Cardiac fibroblast (primary cell): ENCODE measurements around the gene UPK3A.

Experiments
- DNase-seq, 2 donors: peaks; one replicate each; pipeline versions ENCODE4 v3.0.0 to v3.0.0-alpha.2; 2010; ENCODE audit warnings: low read depth in 2 of 2
- H3K4me3 ChIP-seq, 2 donors: replicated peaks in 1 of 2; 1 replicate in 1 of 2; 2 replicates in 1 of 2; pipeline ENCODE4 v1.5.1; 2011; ENCODE audit warnings: low read depth in 2 of 2, low read length in 2 of 2, mild to moderate bottlenecking in 2 of 2, moderate library complexity in 1 of 2
- TF ChIP-seq, protein P1 (sequence below): IDR thresholded peaks from one replicate; pipeline ENCODE4 v1.5.1; 2011; ENCODE audit warnings: low read depth, mild to moderate bottlenecking, low read length, inconsistent platforms

Gene UPK3A

GRCh38 chr22:45295492-45295891, 10.7 kb downstream of the UPK3A start:
- no peak overlapping the region for H3K4me3 ChIP-seq
- DNase-seq: no peak

DNA sequence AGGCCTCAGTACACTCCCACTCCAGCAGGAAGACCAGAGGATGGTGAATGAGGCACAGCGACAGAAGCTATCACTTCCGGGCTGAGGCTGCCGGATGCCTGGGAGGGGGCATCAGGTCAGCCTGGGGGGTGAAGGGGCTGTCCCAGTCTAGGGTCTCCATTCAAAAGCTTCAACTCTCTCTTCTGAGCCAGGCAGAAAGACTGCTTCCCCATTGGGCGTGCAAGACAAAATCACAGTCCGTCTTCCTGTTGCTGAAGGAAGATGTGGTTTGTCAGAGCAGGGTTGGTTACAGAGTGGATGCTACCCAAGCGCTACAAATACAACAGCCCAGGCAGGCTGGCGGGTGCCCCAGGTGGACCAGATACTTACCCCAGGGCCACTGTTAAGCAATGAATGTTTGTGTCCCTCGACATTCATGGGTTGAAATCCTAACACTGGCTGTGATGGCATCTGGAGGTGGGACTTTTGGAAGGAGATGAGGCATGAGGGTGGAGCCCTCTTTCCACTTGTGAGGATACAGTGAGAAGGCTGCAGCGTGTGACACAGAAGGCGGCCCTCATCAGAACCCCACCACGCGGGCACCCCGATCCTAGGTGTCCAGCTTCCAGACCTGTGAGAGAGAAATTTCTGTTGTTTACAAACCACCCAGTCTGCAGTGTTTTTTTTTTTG, 12.0 kb downstream of the UPK3A start:
- no peak overlapping the region for H3K4me3 ChIP-seq
- TF ChIP-seq, protein P1, sequence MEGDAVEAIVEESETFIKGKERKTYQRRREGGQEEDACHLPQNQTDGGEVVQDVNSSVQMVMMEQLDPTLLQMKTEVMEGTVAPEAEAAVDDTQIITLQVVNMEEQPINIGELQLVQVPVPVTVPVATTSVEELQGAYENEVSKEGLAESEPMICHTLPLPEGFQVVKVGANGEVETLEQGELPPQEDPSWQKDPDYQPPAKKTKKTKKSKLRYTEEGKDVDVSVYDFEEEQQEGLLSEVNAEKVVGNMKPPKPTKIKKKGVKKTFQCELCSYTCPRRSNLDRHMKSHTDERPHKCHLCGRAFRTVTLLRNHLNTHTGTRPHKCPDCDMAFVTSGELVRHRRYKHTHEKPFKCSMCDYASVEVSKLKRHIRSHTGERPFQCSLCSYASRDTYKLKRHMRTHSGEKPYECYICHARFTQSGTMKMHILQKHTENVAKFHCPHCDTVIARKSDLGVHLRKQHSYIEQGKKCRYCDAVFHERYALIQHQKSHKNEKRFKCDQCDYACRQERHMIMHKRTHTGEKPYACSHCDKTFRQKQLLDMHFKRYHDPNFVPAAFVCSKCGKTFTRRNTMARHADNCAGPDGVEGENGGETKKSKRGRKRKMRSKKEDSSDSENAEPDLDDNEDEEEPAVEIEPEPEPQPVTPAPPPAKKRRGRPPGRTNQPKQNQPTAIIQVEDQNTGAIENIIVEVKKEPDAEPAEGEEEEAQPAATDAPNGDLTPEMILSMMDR: no peak
- DNase-seq: no peak

More at GRCh38 chr22:45295492-45295891, 10.7 kb downstream of the UPK3A start:
- TF ChIP-seq, protein P1: no peak

GRCh38 chr22:45298934-45299505, 14.3 kb downstream of the UPK3A start:
- TF ChIP-seq, protein P1: no peak
- no peak for DNase-seq
- no peak overlapping the region for H3K4me3 ChIP-seq

- H3K4me3 ChIP-seq: no peak overlapping the region
- no peak for DNase-seq
- TF ChIP-seq, protein P1: no peak
Measured at GRCh38 chr22:45302751-45303150, 18.0 kb downstream of the UPK3A start.

DNA sequence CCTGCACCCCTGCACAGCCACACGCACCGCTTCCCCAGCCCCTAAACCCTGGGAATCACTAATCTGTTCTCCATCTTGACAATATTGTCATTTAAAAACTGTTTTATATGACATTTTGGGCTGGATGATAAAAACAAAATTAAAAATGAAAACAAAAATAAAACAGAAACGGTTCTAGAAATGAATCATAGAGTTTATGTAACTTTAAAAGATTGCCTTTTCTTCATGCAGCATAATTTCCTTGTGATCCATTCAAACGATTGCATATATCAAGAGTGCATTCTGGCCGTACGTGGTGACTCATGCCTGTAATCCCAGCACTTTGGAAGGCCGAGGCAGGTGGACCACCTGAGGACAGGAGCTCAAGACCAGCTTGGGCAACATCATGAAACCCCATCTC, 18.4 kb downstream of the UPK3A start:
- no peak for DNase-seq
- TF ChIP-seq, protein P1: no peak

GRCh38 chr22:45304971-45305370, 20.2 kb downstream of the UPK3A start:
- H3K4me3 ChIP-seq: no peak overlapping the region
- TF ChIP-seq, protein P1: no peak

More for the DNA sequence above, 18.4 kb downstream of the UPK3A start:
- H3K4me3 ChIP-seq: no peak overlapping the region

More at GRCh38 chr22:45304971-45305370, 20.2 kb downstream of the UPK3A start:
- DNase-seq: no peak
